Activated CD8-positive, alpha-beta T cell treated with anti-CD3 and anti-CD28 coated beads for 36 hours (primary cell): ENCODE results near the gene LRTM2. TPM values are rescaled to one million over a fixed set of nuclear protein-coding genes. Genes with fewer than 3 reads are reported as not detected.

Experiments used
- ATAC-seq: fragments of 200-7000 bp; cut with Tn5 transposase; one replicate; pipeline ENCODE4 v1.10.0; 2021; ENCODE audit warnings: mild to moderate bottlenecking, moderate library complexity
- CTCF ChIA-PET: fragments of 350-600 bp; sonication (Branson Sonifier 250); formaldehyde crosslinking; loops from one replicate; lab custom pipeline; 2021; ENCODE audit warnings: antibody characterized with exemption; lab: Charles Lee
- POLR2A ChIA-PET: fragments of 350-600 bp; sonication (Branson Sonifier 250); formaldehyde crosslinking; loops from one replicate; lab custom pipeline; 2021; ENCODE audit warnings: antibody characterized with exemption; lab: Charles Lee
- DNase-seq: peaks from one replicate; pipeline ENCODE4 v3.0.0-alpha.2; 2020
- H3K27ac Mint-ChIP-seq: one replicate; pipeline ENCODE4 v1.8.0; 2021; ENCODE audit warnings: mild to moderate bottlenecking, mixed read lengths
- H3K27me3 Mint-ChIP-seq: one replicate; pipeline ENCODE4 v1.8.0; 2021; ENCODE audit warnings: mixed read lengths
- H3K36me3 Mint-ChIP-seq: one replicate; pipeline ENCODE4 v1.8.0; 2021; ENCODE audit warnings: low read depth, mixed read lengths
- H3K4me1 Mint-ChIP-seq: one replicate; pipeline ENCODE4 v1.8.0; 2021; ENCODE audit warnings: low read depth, mixed read lengths
- H3K4me3 Mint-ChIP-seq: one replicate; pipeline ENCODE4 v1.8.0; 2021; ENCODE audit warnings: mild to moderate bottlenecking, moderate library complexity, mixed read lengths
- H3K9me3 Mint-ChIP-seq: one replicate; pipeline ENCODE4 v1.8.0; 2021; ENCODE audit warnings: mixed read lengths
- CTCF ChIP-seq: fragments of 200-600 bp; IDR thresholded peaks from one replicate; pipeline ENCODE4 v1.8.0; 2022; ENCODE audit warnings: antibody characterized with exemption, mild to moderate bottlenecking
- intact Hi-C: fragments of 100-400 bp; cut with micrococcal nuclease; formaldehyde crosslinking; loops from one replicate; pipeline ENCODE4 v1.10.0; 2022
- total RNA-seq, 2 experiments: library from RNA; stranded (reverse); gene quantifications; one replicate each; pipeline ENCODE4 v1.2.3, GENCODE V29; 2021

The LRTM2 gene
- total RNA-seq, 2 experiments from 2014 or later: not detected

GRCh38 chr12:1819050-1819449 lies 1.3 kb upstream of the LRTM2 start:
- H3K9me3 Mint-ChIP-seq: no peaks in the 10 kb centered on the region
- no peak for DNase-seq
- H3K4me3 Mint-ChIP-seq: no peak overlapping the region
- intact Hi-C loops: no loop called here
- peaks cover 15% of the 10 kb centered on the region for H3K27me3 Mint-ChIP-seq
- ChIA-PET CTCF (no interaction called here), POLR2A (no interaction called here)
- TF ChIP-seq CTCF: no peak
- no peaks in the 10 kb centered on the region for H3K36me3 Mint-ChIP-seq
- no peak for ATAC-seq
- no peaks in the 10 kb centered on the region for H3K4me1 Mint-ChIP-seq
- no peak overlapping the region for H3K27ac Mint-ChIP-seq

- CTCF ChIA-PET: no interaction called here
- intact Hi-C loops: no loop called here
- DNase-seq: no peak
- no peak for TF ChIP-seq CTCF
- H3K9me3 Mint-ChIP-seq: no peaks in the 10 kb centered on the region
- H3K27ac Mint-ChIP-seq: no peak overlapping the region
- no peaks in the 10 kb centered on the region for H3K36me3 Mint-ChIP-seq
- peaks cover 15% of the 10 kb centered on the region for H3K27me3 Mint-ChIP-seq
- POLR2A ChIA-PET: no interaction called here
- no peaks in the 10 kb centered on the region for H3K4me1 Mint-ChIP-seq
- no peak overlapping the region for H3K4me3 Mint-ChIP-seq
- no peak for ATAC-seq
These were observed 794 bp upstream of the LRTM2 start for GRCh38 chr12:1819571-1819970.

GRCh38 chr12:1820896-1821291 lies 529 bp downstream of the LRTM2 start:
- Mint-ChIP-seq H3K27ac (no peak overlapping the region), H3K36me3 (no peaks in the 10 kb centered on the region), H3K4me3 (no peak overlapping the region), H3K4me1 (no peaks in the 10 kb centered on the region), H3K27me3 (peaks cover 14% of the 10 kb centered on the region), H3K9me3 (no peaks in the 10 kb centered on the region)
- ChIA-PET CTCF (no interaction called here), POLR2A (interaction anchor here (1.0 kb wide), 1 partner anchor 100 kb away, joined by 3 read pairs; no protein-coding TSS in a partner anchor)
- no peak for DNase-seq
- no peak for ATAC-seq
- intact Hi-C loops: no loop called here
- TF ChIP-seq CTCF: no peak

- Mint-ChIP-seq H3K4me3 (no peak overlapping the region), H3K36me3 (no peaks in the 10 kb centered on the region), H3K9me3 (no peaks in the 10 kb centered on the region), H3K27me3 (peaks cover 14% of the 10 kb centered on the region), H3K27ac (no peak overlapping the region), H3K4me1 (no peaks in the 10 kb centered on the region)
- ATAC-seq: no peak
- ChIA-PET POLR2A (interaction anchor here (1.0 kb wide), 1 partner anchor 99 kb away, joined by 3 read pairs; no protein-coding TSS in a partner anchor), CTCF (interaction anchor here (1.2 kb wide), 1 partner anchor 118 kb away, joined by 5 read pairs; no protein-coding TSS in a partner anchor)
- no peak for TF ChIP-seq CTCF
- intact Hi-C loops: no loop called here
- no peak for DNase-seq
These were observed 1.4 kb downstream of the LRTM2 start for GRCh38 chr12:1821805-1822204.

- CTCF ChIA-PET: interaction anchor here (2.5 kb wide), 1 partner anchor 117 kb away, joined by 8 read pairs; no protein-coding TSS in a partner anchor
These were observed 2.3 kb downstream of the LRTM2 start for GRCh38 chr12:1822699-1823098.

More at GRCh38 chr12:1822699-1823098, 2.3 kb downstream of the LRTM2 start:
- Mint-ChIP-seq H3K27me3 (peaks cover 14% of the 10 kb centered on the region), H3K9me3 (no peaks in the 10 kb centered on the region), H3K36me3 (no peaks in the 10 kb centered on the region), H3K4me1 (no peaks in the 10 kb centered on the region), H3K4me3 (no peak overlapping the region), H3K27ac (no peak overlapping the region)
- POLR2A ChIA-PET: no interaction called here
- no peak for ATAC-seq
- DNase-seq: no peak
- intact Hi-C loops: no loop called here
- TF ChIP-seq CTCF: no peak
